ENCODE results near the gene SNX27.
"Not testable (repeated sequence)": the region's sequence is repeated elsewhere in the genome, so short reads cannot be mapped to it uniquely, and the experiment has no call there.

The SNX27 gene

DNA sequence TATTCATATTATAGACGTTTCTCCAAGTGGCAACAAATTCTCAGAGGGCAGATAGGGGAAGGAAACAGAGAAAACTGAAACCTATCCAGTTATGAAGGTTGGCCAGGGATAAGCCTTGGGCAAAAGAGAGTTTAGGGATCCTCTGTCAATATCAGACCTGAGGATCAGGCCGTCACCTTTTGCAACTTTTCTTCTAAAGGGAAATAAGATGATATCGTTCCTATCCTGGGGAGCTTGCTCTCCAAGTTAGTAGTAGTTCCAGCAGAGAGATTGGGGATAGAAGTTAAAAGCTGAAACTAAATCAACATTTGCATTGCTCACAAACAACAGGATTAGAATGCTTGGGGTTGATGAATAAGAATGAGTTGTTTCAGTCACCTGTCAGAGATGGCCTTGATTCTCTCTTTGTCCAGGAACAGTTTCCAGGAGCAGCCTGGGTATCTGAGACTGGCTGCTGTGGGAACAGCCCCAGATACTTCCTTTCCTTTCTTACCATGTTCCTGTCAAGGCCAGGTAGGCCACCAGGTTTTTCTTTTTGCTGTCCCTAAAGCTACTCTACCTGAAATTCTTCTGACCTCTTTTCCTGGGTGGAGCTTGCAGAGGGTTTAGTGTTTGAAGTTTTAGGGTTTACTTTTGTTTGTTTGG is 112.0 kb downstream of the SNX27 start:
- DNase-seq = no peak

DNA sequence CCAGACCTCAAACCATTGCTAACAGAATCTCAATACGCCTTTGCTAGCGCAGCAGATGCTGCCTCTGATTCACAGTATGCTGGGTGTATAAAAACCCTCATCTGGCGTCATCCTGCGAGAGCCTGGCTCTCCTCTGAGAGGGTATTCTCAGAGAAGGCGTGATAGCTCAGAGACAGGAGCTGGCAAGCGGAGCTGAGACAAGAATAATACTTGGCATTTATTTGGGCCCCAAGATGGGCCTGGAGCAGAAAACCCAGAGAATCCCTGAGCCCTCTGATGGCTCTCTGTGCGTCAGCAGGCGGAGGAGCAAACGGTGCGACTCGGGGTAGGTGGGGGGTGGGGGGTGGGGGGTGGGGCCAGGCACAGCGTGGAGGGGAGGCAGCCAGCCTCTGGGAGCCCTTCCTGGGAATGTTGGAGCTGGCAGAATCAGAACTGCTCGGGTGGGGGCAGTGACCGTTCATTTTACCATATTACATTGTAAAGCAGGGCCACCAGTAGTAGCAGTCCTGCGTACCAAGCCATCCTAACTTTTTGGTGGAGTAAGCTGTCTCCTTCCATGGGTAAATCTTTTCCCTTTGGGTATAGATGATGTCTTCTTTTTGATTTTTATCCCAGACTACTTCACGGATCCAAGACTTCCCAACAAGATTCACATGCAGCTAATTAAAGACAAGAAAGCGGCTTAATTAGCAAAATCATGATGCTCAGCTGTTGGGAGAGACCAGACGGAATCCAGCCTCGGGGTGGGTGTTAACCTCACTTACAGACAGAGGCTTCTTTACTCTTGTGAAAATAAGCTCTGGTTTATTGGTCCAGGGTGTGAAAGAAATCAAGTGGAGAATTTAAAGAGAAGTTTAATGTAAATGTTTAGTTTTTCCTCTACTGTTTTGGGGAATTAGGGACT is 116.6 kb downstream of the SNX27 start:
- DNase-seq = no peak

DNA sequence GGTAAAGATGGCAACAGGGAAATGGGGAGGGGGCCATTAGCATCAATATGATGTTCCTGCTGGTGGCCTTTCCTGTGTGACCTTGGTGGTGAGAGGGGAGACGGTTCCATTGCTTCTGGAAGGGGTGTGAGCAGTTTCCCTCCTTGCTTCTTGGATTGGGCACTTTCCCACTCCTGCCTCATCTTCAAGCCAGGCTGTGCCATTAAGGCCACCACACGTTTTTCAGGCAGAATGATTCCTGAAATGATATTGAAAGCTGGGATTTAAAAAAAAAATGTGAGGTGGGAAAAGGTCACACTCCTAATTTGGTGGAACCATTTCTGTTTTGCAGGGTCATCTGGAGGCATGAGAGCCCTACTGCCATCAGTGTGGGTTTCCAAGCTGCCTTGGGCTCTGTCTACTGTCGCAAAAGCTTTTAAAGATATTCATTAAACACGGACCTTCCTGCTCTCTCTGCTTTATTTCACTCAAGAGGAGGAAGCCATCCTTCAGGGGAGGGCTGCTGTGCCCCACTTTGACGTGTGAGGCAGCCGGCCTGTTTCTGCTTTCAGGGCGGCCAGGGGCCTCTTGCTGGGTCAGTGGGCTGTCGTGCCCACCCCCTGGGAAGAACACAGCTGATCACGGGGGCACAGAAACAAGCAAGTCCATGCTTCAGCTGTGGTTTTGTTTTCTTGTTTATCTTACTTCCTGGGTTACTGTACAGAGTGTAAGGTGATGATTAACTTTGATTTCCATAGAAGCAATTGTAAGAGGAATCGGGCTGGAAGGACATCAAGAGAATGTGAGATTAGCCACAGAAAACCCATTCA is 117.5 kb downstream of the SNX27 start:
- no peak for DNase-seq

DNA sequence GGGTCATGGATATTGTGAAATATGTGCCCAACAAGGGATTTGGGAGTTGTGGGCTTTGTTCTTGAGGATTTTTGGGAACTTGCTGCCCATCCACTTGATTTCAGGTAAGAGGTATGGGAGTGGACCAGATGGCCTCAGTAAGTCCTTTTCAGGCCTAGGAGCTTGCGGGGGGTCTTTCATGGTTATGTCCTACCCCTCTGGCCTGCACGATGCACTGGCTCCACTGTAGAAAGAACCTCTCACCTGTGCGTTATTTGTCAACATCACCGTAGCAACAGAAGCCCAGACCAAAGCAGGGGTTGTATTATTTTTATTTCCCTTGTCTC is 118.1 kb downstream of the SNX27 start:
- DNase-seq = no peak

DNA sequence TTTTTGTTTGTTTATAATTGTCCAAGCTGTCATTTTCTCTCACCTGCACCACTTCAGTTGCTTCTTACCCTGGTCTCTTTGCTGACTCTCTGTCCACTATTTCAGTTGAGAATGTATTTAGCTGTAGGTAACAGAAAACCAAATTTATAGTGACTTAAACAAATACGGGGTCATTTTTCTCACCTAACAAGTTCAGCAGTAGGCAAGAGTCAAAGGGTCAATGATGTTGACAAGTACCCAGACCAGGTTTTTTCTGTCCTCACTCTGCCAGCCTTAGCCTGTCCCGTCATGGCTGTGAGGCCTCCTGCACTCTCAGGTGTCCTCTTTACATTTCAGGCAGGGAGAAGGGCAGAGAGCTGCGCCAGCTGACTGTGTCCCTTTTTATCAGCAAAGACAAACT is 121.3 kb downstream of the SNX27 start:
- DNase-seq = no peak

DNA sequence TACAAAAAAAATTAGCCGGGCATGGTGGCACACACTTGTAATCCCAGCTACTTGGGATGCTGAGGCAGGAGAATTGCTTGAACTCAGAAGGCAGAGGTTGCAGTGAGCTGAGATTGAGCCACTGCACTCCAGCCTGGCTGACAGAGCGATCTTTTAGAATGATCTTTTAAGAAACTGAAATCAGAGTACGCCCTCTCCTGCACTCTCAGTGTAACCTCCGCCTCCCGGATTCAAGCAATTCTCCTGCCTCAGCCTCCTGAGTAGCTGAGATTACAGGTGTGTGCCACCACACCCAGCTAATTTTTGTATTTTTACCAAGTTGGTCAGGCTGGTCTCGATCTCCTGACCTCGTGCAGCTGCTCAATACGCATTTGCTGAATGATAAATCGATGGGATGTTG is 122.1 kb downstream of the SNX27 start:
- DNase-seq = not testable (repeated sequence)

DNA sequence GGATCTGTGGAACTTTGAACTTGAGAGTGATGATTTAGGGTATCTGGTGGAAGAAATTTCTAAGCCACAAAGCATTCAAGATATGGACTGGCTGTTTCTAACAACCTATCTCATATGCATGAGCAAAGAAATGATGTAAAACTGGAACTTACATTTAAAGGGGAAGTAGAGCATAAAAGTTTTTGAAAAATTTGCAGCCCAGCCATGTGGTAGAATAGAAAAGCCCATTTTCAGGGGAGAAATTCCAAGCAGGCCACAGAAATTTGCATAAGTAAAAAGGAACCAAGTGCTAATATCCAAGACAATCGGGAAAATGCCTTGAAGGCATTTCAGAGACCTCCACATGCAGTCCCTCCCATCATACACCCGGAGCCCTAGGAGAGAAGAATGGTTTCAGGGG is 125.2 kb downstream of the SNX27 start:
- DNase-seq = no peak

DNA sequence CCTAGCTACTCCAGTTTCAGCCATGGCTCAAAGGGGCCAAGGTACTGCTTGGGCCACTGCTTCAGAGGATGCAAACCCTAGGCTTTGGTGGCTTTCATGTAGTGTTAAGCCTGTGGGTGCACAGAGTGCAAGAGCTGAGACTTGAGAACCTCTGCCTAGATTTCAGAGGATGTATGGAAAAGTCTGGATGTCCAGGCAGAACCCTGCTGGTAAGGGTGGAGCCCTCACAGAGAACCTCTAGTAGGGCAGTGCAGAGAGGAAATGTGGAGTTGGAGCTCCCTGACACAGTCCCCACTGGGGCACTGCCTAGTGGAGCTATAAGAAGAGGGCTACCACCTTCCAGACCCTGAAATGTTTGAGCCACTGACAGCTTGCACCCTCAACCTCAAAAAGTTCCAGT is 125.6 kb downstream of the SNX27 start:
- no peak for DNase-seq

DNA sequence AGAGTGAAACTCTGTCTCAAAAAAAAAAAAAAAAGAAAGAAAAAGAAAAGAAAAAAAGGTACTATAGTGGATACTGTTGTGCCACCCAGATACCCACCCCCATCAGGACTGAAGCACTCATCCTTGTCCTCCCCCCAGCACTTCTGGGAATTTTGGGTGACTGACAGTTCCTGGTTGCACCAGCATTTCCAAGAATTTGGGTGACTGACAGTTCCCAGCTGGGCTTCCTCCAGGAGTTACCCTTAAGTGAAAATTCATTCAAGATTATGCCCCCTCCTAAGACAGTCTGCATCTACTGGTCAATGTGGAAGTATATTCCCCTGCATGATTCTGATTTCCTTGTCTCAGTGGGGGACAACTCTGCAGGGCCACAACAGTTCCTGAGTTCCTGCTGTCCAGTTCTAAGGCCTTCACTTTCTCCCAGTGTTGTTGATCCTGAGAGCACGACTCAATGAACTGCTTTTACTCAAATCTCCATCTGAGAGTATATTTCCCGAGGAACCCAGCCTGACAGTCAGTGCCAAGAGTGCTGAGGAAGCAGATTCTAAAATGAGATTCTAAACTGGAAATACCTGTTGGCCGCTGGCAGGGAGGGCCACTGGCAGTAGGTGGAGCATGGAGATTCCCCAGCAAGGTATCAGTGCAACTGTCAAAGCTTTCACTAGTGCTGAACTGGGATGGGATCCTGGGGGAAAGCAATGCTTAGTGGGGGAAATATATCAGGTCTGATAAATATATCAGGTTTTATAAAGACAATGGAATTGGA is 127.9 kb downstream of the SNX27 start:
- no peak for DNase-seq

DNA sequence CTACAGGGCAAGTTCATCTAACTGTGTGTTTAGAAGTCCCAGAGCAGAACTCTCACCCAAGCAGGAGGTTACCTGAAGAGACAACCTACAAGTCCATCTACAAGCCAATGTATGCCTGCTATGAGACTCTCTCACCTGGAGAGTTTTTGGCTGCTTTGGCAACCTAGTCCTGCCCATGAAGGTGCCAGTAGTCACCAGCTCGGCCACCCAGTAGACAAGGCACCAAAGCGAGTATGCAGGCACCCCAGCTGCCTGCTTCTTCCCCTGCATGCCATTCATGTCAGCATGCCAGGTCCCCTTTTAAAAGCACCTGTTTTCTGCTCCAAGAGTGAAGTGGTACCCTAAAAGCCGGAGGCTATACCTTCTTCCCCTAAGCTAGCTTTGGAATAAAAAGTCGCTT is 129.7 kb downstream of the SNX27 start:
- no peak for DNase-seq
